Prostate gland (tissue), 2 donors: Measurements from ENCODE around the gene TMC1. TPM values are rescaled to one million over a fixed set of nuclear protein-coding genes. Genes with fewer than 3 reads are reported as not detected.

ENCODE experiments used
- DNase-seq: peaks from one replicate; pipeline ENCODE4 v3.0.0-alpha.2; 2019; ENCODE audit warnings: low spot score
- H3K27ac ChIP-seq, 2 donors: fragments of 200-600 bp; sonication (generic); 2 replicates each; pipeline ENCODE4 v1.5.1; 2017 to 2019
- H3K27me3 ChIP-seq: fragments of 200-600 bp; sonication (generic); replicated peaks from 2 replicates; pipeline ENCODE4 v1.5.1; 2019; ENCODE audit not compliant: insufficient read depth
- H3K36me3 ChIP-seq, 2 donors: fragments of 200-600 bp; sonication (generic); 1 replicate in 1 of 2; 2 replicates in 1 of 2; pipeline versions ENCODE4 v1.5.1 to v1.8.1; 2017 to 2019
- H3K4me1 ChIP-seq: fragments of 200-600 bp; sonication (generic); replicated peaks from 2 replicates; pipeline ENCODE4 v1.5.1; 2019
- H3K4me3 ChIP-seq, 2 donors: fragments of 200-600 bp; sonication (generic); 2 replicates each; pipeline ENCODE4 v1.5.1; 2017 to 2019
- H3K9me3 ChIP-seq: fragments of 200-600 bp; sonication (generic); 2 replicates; pipeline ENCODE4 v1.5.1; 2017
- CTCF ChIP-seq, 4 experiments: fragments of 200-600 bp in 2 of 4; fragments of 450-650 bp in 2 of 4; sonication (generic) in 2 of 4; IDR thresholded peaks; 1 replicate in 3 of 4; 2 replicates in 1 of 4; pipeline ENCODE4 v1.5.1; 2016 to 2019; ENCODE audit warnings: antibody characterized with exemption in 4 of 4, mild to moderate bottlenecking in 2 of 4, moderate library complexity in 2 of 4
- POLR2A ChIP-seq: fragments of 450-650 bp; IDR thresholded peaks from one replicate; pipeline ENCODE4 v1.6.1; 2016; ENCODE audit warnings: antibody characterized with exemption, mild to moderate bottlenecking
- POLR2AphosphoS5 ChIP-seq: sonication (generic); formaldehyde crosslinking; IDR thresholded peaks from one replicate; pipeline ENCODE4 v1.6.1; 2017; ENCODE audit warnings: antibody characterized with exemption
- WGBS: methylation state at CpG from one replicate; pipeline ENCODE4 v1.1.5; 2018; 5-methylcytosine and 5-hydroxymethylcytosine counted together
- intact Hi-C: fragments of 100-400 bp; cut with DNase I; formaldehyde crosslinking; loops from one replicate; pipeline ENCODE4 v1.14.2; 2022
- total RNA-seq, 2 donors: library from RNA; depleted of rRNA; stranded (reverse); fragments of >200 nt; gene quantifications; one replicate each; pipeline ENCODE4 v1.1.0, GENCODE V29; 2016

Gene TMC1
- total RNA-seq, 2 donors from 2014 or later: 3.0 to 5.3 TPM

GRCh38 chr9:72656021-72656420 is 134.6 kb downstream of the TMC1 start:
- WGBS: 94% methylated on average over 12 of the region's 12 CpGs
- intact Hi-C loops: no loop called here
- H3K9me3 ChIP-seq: no peaks in the 10 kb centered on the region

DNA sequence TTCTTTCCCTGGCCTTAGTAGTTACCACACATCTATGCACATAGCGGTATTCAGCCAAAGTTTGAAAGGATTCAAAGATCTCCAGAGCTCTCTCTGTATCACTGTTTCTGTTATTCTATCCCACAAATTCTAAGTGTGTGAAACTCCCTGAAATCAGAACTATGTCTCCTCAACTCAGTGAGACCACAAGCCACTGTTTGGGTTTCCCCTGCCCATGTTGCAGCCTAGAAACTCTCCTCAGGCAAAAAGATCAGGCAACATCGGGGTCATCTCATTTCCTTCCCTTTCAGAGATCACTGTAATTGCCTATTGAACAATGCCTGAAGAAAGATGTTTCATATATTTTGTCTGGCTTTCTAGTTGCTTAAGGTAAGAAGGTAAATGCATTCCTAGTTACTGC is 135.6 kb downstream of the TMC1 start:
- intact Hi-C loops: no loop called here
- no peaks in the 10 kb centered on the region for H3K4me1 ChIP-seq

More at GRCh38 chr9:72656021-72656420, 134.6 kb downstream of the TMC1 start:
- Histone ChIP-seq H3K27me3 (no peaks in the 10 kb centered on the region), H3K27ac (no peak overlapping the region), H3K36me3 (no peaks in the 10 kb centered on the region), H3K4me3 (no peak overlapping the region), H3K4me1 (no peaks in the 10 kb centered on the region)
- DNase-seq: no peak
- TF ChIP-seq POLR2A: no peak
- TF ChIP-seq CTCF (IDR thresholded peaks at IDR 0.05): no peak
- no peak for TF ChIP-seq POLR2AphosphoS5

GRCh38 chr9:72658703-72659102 is 137.3 kb downstream of the TMC1 start:
- H3K36me3 ChIP-seq: no peaks in the 10 kb centered on the region
- no peaks in the 10 kb centered on the region for H3K27me3 ChIP-seq
- no peaks in the 10 kb centered on the region for H3K4me1 ChIP-seq
- H3K4me3 ChIP-seq: no peak overlapping the region
- no peak overlapping the region for H3K27ac ChIP-seq
- DNase-seq: no peak
- H3K9me3 ChIP-seq: no peaks in the 10 kb centered on the region
- WGBS: 69% methylated on average over 2 of the region's 2 CpGs
- intact Hi-C loops: no loop called here
- no peak for TF ChIP-seq POLR2AphosphoS5
- no peak for TF ChIP-seq CTCF (IDR thresholded peaks at IDR 0.05)
- no peak for TF ChIP-seq POLR2A

More for the DNA sequence above, 135.6 kb downstream of the TMC1 start:
- H3K4me3 ChIP-seq: no peak overlapping the region
- no peak overlapping the region for H3K27ac ChIP-seq
- TF ChIP-seq POLR2AphosphoS5: no peak
- H3K9me3 ChIP-seq: no peaks in the 10 kb centered on the region
- DNase-seq: no peak
- H3K36me3 ChIP-seq: no peaks in the 10 kb centered on the region
- WGBS: 97% methylated on average over 2 of the region's 2 CpGs
- no peaks in the 10 kb centered on the region for H3K27me3 ChIP-seq

DNA sequence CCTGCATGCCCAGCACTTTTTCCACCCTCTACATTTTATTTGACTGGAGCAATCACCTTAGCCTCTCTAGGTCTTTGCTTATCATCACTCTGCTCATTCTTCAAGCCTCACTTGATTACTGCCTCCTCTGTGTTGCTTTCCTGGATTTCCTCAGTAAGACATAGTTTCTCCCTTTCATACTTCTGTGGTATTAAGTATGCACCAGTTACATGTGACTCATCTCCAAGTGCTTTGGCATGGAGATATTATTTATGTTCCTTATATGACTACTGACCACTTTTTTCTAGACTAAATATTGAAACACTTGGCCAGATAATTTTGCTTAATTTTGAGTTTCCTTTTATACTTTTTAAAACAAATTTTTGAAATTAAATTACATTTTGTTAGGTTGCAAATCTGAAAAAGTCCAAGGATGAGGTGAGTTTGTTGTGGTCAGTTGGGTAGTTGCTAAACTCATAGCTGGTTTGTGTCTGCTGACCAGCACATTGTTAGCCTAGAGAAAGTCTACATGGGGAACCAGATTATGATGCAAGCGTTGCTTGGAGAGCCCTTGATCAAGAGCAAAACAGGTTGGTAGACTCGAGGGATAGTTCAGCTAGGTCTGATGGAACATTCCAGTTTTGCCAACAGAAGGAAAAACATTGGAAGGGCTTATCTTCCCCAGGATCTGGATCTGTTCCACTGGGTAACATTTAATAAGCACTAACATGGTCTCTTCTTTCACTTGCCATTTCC is 140.2 kb downstream of the TMC1 start:
- Histone ChIP-seq H3K4me3 (no peak overlapping the region), H3K27me3 (no peaks in the 10 kb centered on the region), H3K4me1 (no peaks in the 10 kb centered on the region), H3K36me3 (no peaks in the 10 kb centered on the region), H3K27ac (no peak overlapping the region), H3K9me3 (no peaks in the 10 kb centered on the region)
- TF ChIP-seq CTCF (IDR thresholded peaks at IDR 0.05): no peak
- no peak for TF ChIP-seq POLR2A
- no peak for TF ChIP-seq POLR2AphosphoS5
- intact Hi-C loops: no loop called here
- no peak for DNase-seq
- 79% methylated on average over 2 of the region's 2 CpGs for WGBS

DNA sequence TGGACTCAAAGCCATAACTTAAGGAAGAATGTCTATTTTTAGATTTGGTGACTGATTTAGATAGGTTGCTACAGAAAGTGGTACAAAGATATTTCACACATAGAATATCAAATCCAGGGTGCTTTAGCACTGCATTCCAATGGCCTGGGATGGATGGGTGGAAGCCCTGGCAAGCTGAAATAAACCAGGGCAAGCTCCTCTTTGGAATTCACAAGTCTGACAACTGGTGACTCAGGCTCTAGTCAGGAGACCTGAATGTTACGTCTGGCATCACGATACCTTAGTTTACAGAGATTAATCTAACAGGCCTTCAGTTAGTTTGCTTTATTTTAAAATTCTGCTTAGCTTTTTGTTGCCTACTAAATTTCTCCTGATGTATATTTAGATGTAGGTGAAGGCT is 144.0 kb downstream of the TMC1 start:
- no peaks in the 10 kb centered on the region for H3K9me3 ChIP-seq
- H3K27ac ChIP-seq: no peak overlapping the region
- H3K4me1 ChIP-seq: no peaks in the 10 kb centered on the region
- TF ChIP-seq POLR2AphosphoS5 (no peak), POLR2A (no peak), CTCF (IDR thresholded peaks at IDR 0.05) (no peak)
- no peak for DNase-seq
- 96% methylated on average over 2 of the region's 2 CpGs for WGBS
- no peaks in the 10 kb centered on the region for H3K36me3 ChIP-seq
- H3K27me3 ChIP-seq: no peaks in the 10 kb centered on the region
- intact Hi-C loops: no loop called here
- H3K4me3 ChIP-seq: no peak overlapping the region
